ENCODE data around the gene TRPM3. TPM values are rescaled to one million over a fixed set of nuclear protein-coding genes. Genes with fewer than 3 reads are reported as not detected.

The TRPM3 gene
- total and polyA plus RNA-seq, 2 experiments from 2014 or later, result 0.24 TPM; not detected in 1

- Histone ChIP-seq H3K9me3 (ENCODE audit: low read depth) (no peaks in the 10 kb centered on the region), H3K4me3 (no peak overlapping the region), H3K36me3 (no peaks in the 10 kb centered on the region), H3K4me1 (ENCODE audit: low read depth) (peaks cover 3% of the 10 kb centered on the region), H3K27me3 (no peaks in the 10 kb centered on the region), H3K27ac (no peak overlapping the region)
- DNase-seq (ENCODE audit: low read depth in 1 of 2, low spot score in 1 of 2), result no peak
- TF ChIP-seq CTCF (IDR thresholded peaks at IDR 0.05; ENCODE audit: low read depth, low read length), result no peak
Observed at GRCh38 chr9:70806875-70807274, 314.5 kb downstream of the TRPM3 start.

- no peaks in the 10 kb centered on the region for H3K9me3 ChIP-seq (ENCODE audit: low read depth)
- no peak overlapping the region for H3K27ac ChIP-seq
- DNase-seq (ENCODE audit: low read depth in 1 of 2, low spot score in 1 of 2), result no peak
- TF ChIP-seq CTCF (IDR thresholded peaks at IDR 0.05; ENCODE audit: low read depth, low read length), result no peak
- H3K4me1 ChIP-seq (ENCODE audit: low read depth), result peaks cover 3% of the 10 kb centered on the region
- no peaks in the 10 kb centered on the region for H3K27me3 ChIP-seq
- no peaks in the 10 kb centered on the region for H3K36me3 ChIP-seq
- H3K4me3 ChIP-seq, result no peak overlapping the region
Observed at GRCh38 chr9:70805949-70806348, 315.5 kb downstream of the TRPM3 start.

GRCh38 chr9:70802758-70803436 lies 318.5 kb downstream of the TRPM3 start:
- Histone ChIP-seq H3K27me3 (no peaks in the 10 kb centered on the region), H3K4me3 (no peak overlapping the region), H3K4me1 (ENCODE audit: low read depth) (peaks cover 3% of the 10 kb centered on the region), H3K36me3 (no peaks in the 10 kb centered on the region), H3K9me3 (ENCODE audit: low read depth) (no peaks in the 10 kb centered on the region), H3K27ac (no peak overlapping the region)
- TF ChIP-seq CTCF (IDR thresholded peaks at IDR 0.05; ENCODE audit: low read depth, low read length), result no peak
- DNase-seq (ENCODE audit: low read depth in 1 of 2, low spot score in 1 of 2), result no peak

GRCh38 chr9:70802206-70802605 lies 319.2 kb downstream of the TRPM3 start:
- no peak for TF ChIP-seq CTCF (IDR thresholded peaks at IDR 0.05; ENCODE audit: low read depth, low read length)
- H3K36me3 ChIP-seq, result no peaks in the 10 kb centered on the region
- no peaks in the 10 kb centered on the region for H3K27me3 ChIP-seq
- H3K9me3 ChIP-seq (ENCODE audit: low read depth), result no peaks in the 10 kb centered on the region
- no peak overlapping the region for H3K4me3 ChIP-seq
- peak in 1 of 2 donors; percentile 80 for DNase-seq (ENCODE audit: low read depth in 1 of 2, low spot score in 1 of 2)
- H3K4me1 ChIP-seq (ENCODE audit: low read depth), result peaks cover 3% of the 10 kb centered on the region
- H3K27ac ChIP-seq, result no peak overlapping the region

GRCh38 chr9:70801181-70801829 lies 320.1 kb downstream of the TRPM3 start:
- Histone ChIP-seq H3K27ac (no peak overlapping the region), H3K4me3 (no peak overlapping the region), H3K9me3 (ENCODE audit: low read depth) (no peaks in the 10 kb centered on the region), H3K36me3 (no peaks in the 10 kb centered on the region), H3K27me3 (no peaks in the 10 kb centered on the region), H3K4me1 (ENCODE audit: low read depth) (peaks cover 3% of the 10 kb centered on the region)
- DNase-seq (ENCODE audit: low read depth in 1 of 2, low spot score in 1 of 2), result no peak
- TF ChIP-seq CTCF (IDR thresholded peaks at IDR 0.05; ENCODE audit: low read depth, low read length), result no peak
